Spleen (tissue), 13 donors: ENCODE data around the gene TBX2. TPM values are rescaled to one million over a fixed set of nuclear protein-coding genes. Genes with fewer than 3 reads are reported as not detected.

Source experiments
- DNase-seq: peaks from one replicate; pipeline ENCODE4 v3.0.0-alpha.2; 2020
- H3K27ac ChIP-seq, 8 donors: fragments of 200-600 bp; sonication (generic) in 7 of 8; 1 replicate in 4 of 8; 2 replicates in 4 of 8; pipeline versions ENCODE4 v1.5.0 to v1.8.0; 2016 to 2021; ENCODE audit warnings: inconsistent platforms in 4 of 8, mild to moderate bottlenecking in 4 of 8, moderate library complexity in 1 of 8
- H3K27me3 ChIP-seq, 7 donors: fragments of 200-600 bp; sonication (generic) in 6 of 7; replicated peaks in 1 of 7; 1 replicate in 4 of 7; 2 replicates in 3 of 7; pipeline versions ENCODE4 v1.5.0 to v1.8.0; 2016 to 2021; ENCODE audit warnings: inconsistent platforms in 3 of 7, mild to moderate bottlenecking in 1 of 7
- H3K36me3 ChIP-seq, 6 donors: fragments of 200-600 bp; sonication (generic) in 5 of 6; 1 replicate in 4 of 6; 2 replicates in 2 of 6; pipeline versions ENCODE4 v1.5.0 to v1.8.0; 2016 to 2021; ENCODE audit warnings: inconsistent platforms in 2 of 6
- H3K4me1 ChIP-seq, 6 donors: fragments of 200-600 bp; sonication (generic) in 5 of 6; 1 replicate in 3 of 6; 2 replicates in 3 of 6; pipeline versions ENCODE4 v1.5.0 to v1.8.0; 2016 to 2021; ENCODE audit warnings: inconsistent platforms in 3 of 6
- H3K4me3 ChIP-seq, 8 donors: fragments of 200-600 bp; sonication (generic) in 7 of 8; 1 replicate in 4 of 8; 2 replicates in 4 of 8; pipeline versions ENCODE4 v1.5.0 to v1.8.0; 2016 to 2021; ENCODE audit warnings: inconsistent platforms in 4 of 8, mild to moderate bottlenecking in 4 of 8, moderate library complexity in 2 of 8
- H3K9me3 ChIP-seq, 8 donors: fragments of 200-600 bp; sonication (generic) in 7 of 8; 1 replicate in 4 of 8; 2 replicates in 4 of 8; pipeline versions ENCODE4 v1.5.0 to v1.8.0; 2016 to 2021; ENCODE audit warnings: inconsistent platforms in 4 of 8
- CTCF ChIP-seq, 11 experiments: fragments of 200-600 bp in 7 of 11; fragments of 450-650 bp in 4 of 11; sonication (generic) in 4 of 11; IDR thresholded peaks in 8 of 11; conservative IDR thresholded peaks in 3 of 11; 1 replicate in 7 of 11; 2 replicates in 4 of 11; pipeline versions ENCODE4 v1.4.0 to v1.8.0; 2016 to 2021; ENCODE audit warnings: antibody characterized with exemption in 11 of 11, inconsistent platforms in 4 of 11, mild to moderate bottlenecking in 1 of 11
- POLR2A ChIP-seq, 3 donors: fragments of 450-650 bp; IDR thresholded peaks; one replicate each; pipeline ENCODE4 v1.5.1; 2017; ENCODE audit warnings: antibody characterized with exemption in 3 of 3, mild to moderate bottlenecking in 1 of 3
- POLR2AphosphoS5 ChIP-seq, 3 donors: sonication (generic); formaldehyde crosslinking; IDR thresholded peaks; one replicate each; pipeline ENCODE4 v1.5.1; 2017; ENCODE audit warnings: antibody characterized with exemption in 3 of 3
- WGBS, 5 donors: extraction: QIAGEN DNeasy Blood & Tissue Kit in 3 of 5; methylation state at CpG; one replicate each; pipeline versions ENCODE4 v1.1.5 to v1.1.7; 2013 to 2018; 5-methylcytosine and 5-hydroxymethylcytosine counted together
- intact Hi-C: fragments of 100-400 bp; cut with DNase I; formaldehyde crosslinking; loops from one replicate; pipeline ENCODE4 v1.15.0; 2023; ENCODE audit warnings: low total_unique reads
- long read RNA-seq, 2 donors: transcript quantifications; one replicate each; lab custom pipeline, GENCODE V29; 2026
- polyA plus RNA-seq, 3 donors: library from polyadenylated mRNA; stranded (reverse); fragments of 200-250 nt; gene quantifications; one replicate each; pipeline ENCODE4 v1.2.1, GENCODE V29; 2013
- total RNA-seq, 7 donors: library from RNA; depleted of rRNA in 3 of 7; stranded (reverse); fragments of >200 nt in 3 of 7; fragmentation: NEBNext Ultra II Directional in 4 of 7; extraction: Animal tissue kit (Norgen Biotek cat#: 25700) in 4 of 7; gene quantifications; one replicate each; pipeline versions ENCODE4 v1.1.0 to v1.2.1, GENCODE V29; 2016 to 2021
- donor health status: healthy with polysubstance abuse.
- donor health status: DM: no; HTN: no; CAD: no; lungs with moderate emphysema.
- donor health status: DM: no; HTN: no; CAD: no.
- donor health status: Bipolar disorder and iron deficiency.
- donor health status: healthy.
- donor health status: DM: no; HTN: no; CAD: no.
- donor health status: DM: yes; HTN: yes; CAD: no.

Gene TBX2
- total RNA-seq, result 10 to 100 TPM; 10.1 to 57.6 (median 32.8) TPM
- 10 to 100 TPM in 2 of 3 donors, 1 to 10 TPM in 1; 6.4 to 21.0 (median 10.9) TPM for polyA plus RNA-seq
- long read RNA-seq, donor 1, full-length matches to known transcripts, result 9 of 14 reads
- long read RNA-seq, donor 1, partial matches to known transcripts, result 5 of 14 reads
- long read RNA-seq, donor 1, other reads (novel, unspliced or antisense), result 0 of 14 reads
- long read RNA-seq, donor 2, partial matches to known transcripts, result 0 of 4 reads
- long read RNA-seq, donor 2, other reads (novel, unspliced or antisense), result 0 of 4 reads

GRCh38 chr17:61399131-61400065 is at the start of gene TBX2:
TBX2 (plus strand) TSS chr17:61399843; CDS start chr17:61400177, 334 bp downstream.
- intact Hi-C loops, result no loop called here
- Histone ChIP-seq H3K36me3 (peaks cover 0 to 4% (median 0%) of the 10 kb centered on the region in 6 donors), H3K9me3 (no peaks in the 10 kb centered on the region), H3K4me3 (peak within 1 kb of the TSS; percentile 27 to 69 (median 45)), H3K27ac (peak within 1 kb of the TSS; percentile 29 to 84 (median 78)), H3K27me3 (peaks cover 45 to 100% (median 92%) of the 10 kb centered on the region in 7 donors), H3K4me1 (peaks cover 44 to 96% (median 78%) of the 10 kb centered on the region in 6 donors)
- peak in 1 of 11 experiments; percentile 10 for TF ChIP-seq CTCF (IDR thresholded peaks at IDR 0.05 in 8 of 11, conservative IDR thresholded peaks at IDR 0.05 in 3 of 11)
- no peak for TF ChIP-seq POLR2A (IDR thresholded peaks at IDR 0.05)
- TF ChIP-seq POLR2AphosphoS5 (IDR thresholded peaks at IDR 0.05), result peak; percentile 59 to 75 (median 66)
- 0 to 4% (median 3%) methylated on average over 23 to 98 of the region's 98 CpGs for WGBS, 5 donors
- DNase-seq, result peak; percentile 74

DNA sequence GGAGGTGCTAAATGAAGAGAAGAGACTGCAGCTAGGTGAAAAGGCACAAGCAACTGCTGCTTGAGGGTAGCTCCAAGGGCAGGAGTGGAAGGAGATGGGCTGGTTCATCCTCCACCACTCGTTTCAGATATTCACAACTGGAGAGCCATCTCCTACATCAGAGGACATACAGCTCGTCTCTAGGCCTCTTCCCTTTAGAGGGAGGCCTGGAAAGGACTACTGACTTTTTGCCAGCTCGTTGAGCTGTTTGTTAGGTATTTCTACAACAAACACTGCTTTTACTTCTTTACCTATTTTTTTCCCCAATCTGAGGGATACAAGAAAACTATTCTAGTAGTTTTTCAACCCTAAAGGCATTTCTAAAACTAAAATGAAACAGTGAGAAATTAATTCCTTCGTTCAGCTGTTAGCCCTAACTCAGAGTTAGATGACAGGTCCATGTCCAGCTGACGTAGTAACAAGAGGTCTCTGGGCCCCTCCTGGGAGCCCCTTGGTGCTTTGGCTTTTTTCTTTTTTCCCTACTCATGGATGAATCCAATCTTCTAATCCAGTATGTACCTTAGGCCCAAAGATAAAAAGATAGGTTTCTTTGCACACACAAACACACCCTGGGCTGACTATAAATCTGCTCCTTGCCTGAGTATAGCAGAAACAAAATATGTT is 47.8 kb upstream of the TBX2 start:
- Histone ChIP-seq H3K27ac (peak overlapping the region in 1 of 8 donors; percentile 21), H3K36me3 (no peaks in the 10 kb centered on the region), H3K9me3 (no peaks in the 10 kb centered on the region), H3K4me1 (peaks cover 0 to 10% (median 0%) of the 10 kb centered on the region in 6 donors), H3K4me3 (no peak overlapping the region), H3K27me3 (no peaks in the 10 kb centered on the region)
- WGBS, 5 donors, result 81 to 87% (median 87%) methylated on average over 5 of the region's 5 CpGs
- no peak for TF ChIP-seq POLR2AphosphoS5 (IDR thresholded peaks at IDR 0.05)
- no peak for TF ChIP-seq POLR2A (IDR thresholded peaks at IDR 0.05)
- TF ChIP-seq CTCF (IDR thresholded peaks at IDR 0.05 in 8 of 11, conservative IDR thresholded peaks at IDR 0.05 in 3 of 11), result no peak
- DNase-seq, result no peak
- intact Hi-C loops, result no loop called here

DNA sequence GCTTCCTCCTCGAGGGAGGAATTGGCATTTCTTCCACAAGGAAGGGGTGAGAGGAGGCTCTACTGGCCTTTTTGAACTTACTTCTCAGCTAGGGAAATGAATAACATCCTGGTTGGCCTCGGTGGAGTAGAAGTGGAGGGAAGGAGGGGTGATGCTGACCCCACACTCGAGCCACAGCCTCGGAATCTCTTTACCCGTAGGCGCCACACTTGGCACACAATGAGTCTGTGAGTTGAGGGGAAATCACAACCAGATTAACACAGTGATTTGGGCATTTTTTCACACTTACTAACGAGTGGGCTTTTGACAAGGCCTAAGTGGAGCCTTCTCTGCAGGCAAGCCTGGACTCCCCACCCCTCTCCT is 47.3 kb upstream of the TBX2 start:
- H3K27me3 ChIP-seq, result no peaks in the 10 kb centered on the region
- 60 to 69% (median 61%) methylated on average over 7 of the region's 7 CpGs for WGBS, 5 donors
- H3K9me3 ChIP-seq, result no peaks in the 10 kb centered on the region
- H3K4me3 ChIP-seq, result no peak overlapping the region
- peak overlapping the region in 2 of 8 donors; percentile 1 to 21 for H3K27ac ChIP-seq
- intact Hi-C loops, result no loop called here
- no peaks in the 10 kb centered on the region for H3K36me3 ChIP-seq
- DNase-seq, result peak; percentile 14
- H3K4me1 ChIP-seq, result peaks cover 0 to 10% (median 0%) of the 10 kb centered on the region in 6 donors
- TF ChIP-seq POLR2AphosphoS5 (IDR thresholded peaks at IDR 0.05) (no peak), POLR2A (IDR thresholded peaks at IDR 0.05) (no peak), CTCF (IDR thresholded peaks at IDR 0.05 in 8 of 11, conservative IDR thresholded peaks at IDR 0.05 in 3 of 11) (no peak)
